Measurements from ENCODE around the gene SRCAP. TPM values are rescaled to one million over a fixed set of nuclear protein-coding genes. Genes with fewer than 3 reads are reported as not detected.
A peak's percentile ranks its signal among the peaks of the same experiment; 100 is the strongest.

SRCAP gene
- total RNA-seq, 1 donor from 2014 or later: 28.5 TPM

DNA sequence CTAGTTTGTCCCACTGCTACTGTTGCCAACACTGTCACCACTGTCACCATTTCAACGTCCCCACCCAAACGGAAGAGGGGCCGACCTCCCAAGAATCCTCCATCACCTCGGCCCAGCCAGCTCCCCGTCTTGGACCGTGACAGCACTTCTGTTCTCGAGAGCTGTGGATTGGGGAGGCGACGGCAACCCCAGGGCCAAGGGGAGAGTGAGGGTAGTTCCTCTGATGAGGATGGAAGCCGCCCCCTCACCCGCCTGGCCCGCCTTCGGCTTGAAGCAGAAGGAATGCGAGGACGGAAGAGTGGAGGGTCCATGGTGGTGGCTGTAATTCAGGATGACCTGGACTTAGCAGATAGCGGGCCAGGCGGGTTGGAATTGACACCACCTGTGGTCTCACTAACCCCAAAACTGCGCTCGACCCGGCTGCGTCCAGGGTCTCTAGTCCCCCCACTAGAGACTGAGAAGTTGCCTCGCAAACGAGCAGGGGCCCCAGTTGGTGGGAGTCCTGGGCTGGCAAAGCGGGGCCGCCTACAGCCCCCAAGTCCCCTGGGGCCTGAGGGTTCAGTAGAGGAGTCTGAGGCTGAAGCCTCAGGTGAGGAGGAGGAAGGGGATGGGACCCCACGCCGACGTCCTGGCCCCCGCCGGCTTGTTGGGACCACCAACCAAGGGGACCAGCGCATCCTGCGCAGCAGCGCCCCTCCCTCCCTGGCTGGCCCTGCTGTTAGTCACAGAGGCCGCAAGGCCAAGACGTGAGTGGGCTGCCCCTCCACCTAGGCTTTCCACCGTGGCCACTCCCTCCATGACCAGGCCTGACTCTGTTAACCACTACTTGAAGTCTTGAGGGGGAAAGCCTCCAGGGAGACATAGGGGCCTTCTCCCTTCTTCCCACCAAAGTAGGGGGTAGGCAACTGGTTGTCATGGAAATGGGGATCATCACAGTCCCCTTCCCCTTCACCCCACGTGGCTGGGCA is 40.3 kb downstream of the SRCAP start:
- no peaks in the 10 kb centered on the region for H3K9me3 ChIP-seq
- intact Hi-C loops (cut with DNase I): no loop called here

DNA sequence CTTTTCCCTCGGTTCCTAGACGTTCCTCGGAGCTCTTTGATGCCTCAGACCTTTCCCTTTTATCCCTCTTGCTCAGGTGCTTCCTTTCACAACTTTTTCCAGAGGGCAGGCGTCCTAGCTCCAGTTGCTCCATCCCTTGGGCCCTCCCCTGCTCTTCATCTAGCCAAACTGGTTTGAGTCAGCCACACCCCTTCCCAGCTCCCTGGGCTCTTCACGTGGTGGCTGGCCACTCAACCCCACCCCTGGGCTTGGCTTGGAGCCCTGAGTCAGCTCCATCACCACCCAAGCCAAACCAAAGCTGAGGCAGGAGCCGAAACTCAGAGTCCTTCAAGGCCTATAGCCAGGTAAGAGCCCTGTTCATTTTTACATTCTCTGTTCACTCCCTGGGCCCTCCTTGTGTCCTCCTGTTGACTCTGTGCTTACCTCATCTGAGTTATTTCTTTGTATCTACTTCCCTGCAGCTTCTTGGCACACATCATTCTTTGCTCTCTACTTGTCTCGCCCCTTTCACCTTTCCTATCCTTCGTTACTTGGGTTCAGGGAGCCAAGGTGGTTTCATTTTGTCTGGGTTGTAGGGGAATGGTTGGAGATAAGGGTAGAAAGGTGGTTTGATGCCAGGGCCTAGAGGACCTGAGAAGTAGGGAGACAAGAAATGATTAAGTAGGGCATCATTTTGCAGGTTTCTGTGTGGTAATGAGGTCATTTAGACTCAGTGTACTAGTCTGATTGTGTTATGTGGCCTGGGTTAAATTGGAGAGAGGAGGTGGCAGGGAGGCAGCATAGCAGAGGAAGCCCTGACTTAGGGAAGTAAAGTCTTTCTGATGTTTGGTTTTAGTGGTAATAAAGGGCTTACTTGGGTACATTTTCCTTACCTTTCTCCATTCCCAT is 41.6 kb downstream of the SRCAP start:
- Histone ChIP-seq H3K4me1 (peaks cover 22% of the 10 kb centered on the region), H3K9me3 (no peaks in the 10 kb centered on the region), H3K4me3 (peak overlapping the region in 1 of 2 donors; percentile 24), H3K27ac (peak overlapping the region; percentile 74), H3K27me3 (no peaks in the 10 kb centered on the region), H3K36me3 (peaks cover 0 to 57% of the 10 kb centered on the region in 2 donors)
- TF ChIP-seq POLR2AphosphoS5 (IDR thresholded peaks at IDR 0.05; ENCODE audit: insufficient read depth in 1 of 2, low read depth in 1 of 2) (peak; percentile 70 to 84), POLR2A (IDR thresholded peaks at IDR 0.05) (no peak)
- TF ChIP-seq, protein P1, sequence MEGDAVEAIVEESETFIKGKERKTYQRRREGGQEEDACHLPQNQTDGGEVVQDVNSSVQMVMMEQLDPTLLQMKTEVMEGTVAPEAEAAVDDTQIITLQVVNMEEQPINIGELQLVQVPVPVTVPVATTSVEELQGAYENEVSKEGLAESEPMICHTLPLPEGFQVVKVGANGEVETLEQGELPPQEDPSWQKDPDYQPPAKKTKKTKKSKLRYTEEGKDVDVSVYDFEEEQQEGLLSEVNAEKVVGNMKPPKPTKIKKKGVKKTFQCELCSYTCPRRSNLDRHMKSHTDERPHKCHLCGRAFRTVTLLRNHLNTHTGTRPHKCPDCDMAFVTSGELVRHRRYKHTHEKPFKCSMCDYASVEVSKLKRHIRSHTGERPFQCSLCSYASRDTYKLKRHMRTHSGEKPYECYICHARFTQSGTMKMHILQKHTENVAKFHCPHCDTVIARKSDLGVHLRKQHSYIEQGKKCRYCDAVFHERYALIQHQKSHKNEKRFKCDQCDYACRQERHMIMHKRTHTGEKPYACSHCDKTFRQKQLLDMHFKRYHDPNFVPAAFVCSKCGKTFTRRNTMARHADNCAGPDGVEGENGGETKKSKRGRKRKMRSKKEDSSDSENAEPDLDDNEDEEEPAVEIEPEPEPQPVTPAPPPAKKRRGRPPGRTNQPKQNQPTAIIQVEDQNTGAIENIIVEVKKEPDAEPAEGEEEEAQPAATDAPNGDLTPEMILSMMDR (IDR thresholded peaks at IDR 0.05): no peak
- intact Hi-C loops (cut with DNase I): no loop called here
- DNase-seq (ENCODE audit: extremely low spot score in 2 of 2): no peak

More for the DNA sequence above, 40.3 kb downstream of the SRCAP start:
- H3K27me3 ChIP-seq: no peaks in the 10 kb centered on the region
- H3K4me3 ChIP-seq: no peak overlapping the region
- peaks cover 22% of the 10 kb centered on the region for H3K4me1 ChIP-seq
- peaks cover 0 to 63% of the 10 kb centered on the region in 2 donors for H3K36me3 ChIP-seq
- DNase-seq (ENCODE audit: extremely low spot score in 2 of 2): no peak
- H3K27ac ChIP-seq: peak overlapping the region; percentile 74
- TF ChIP-seq, protein P1 (IDR thresholded peaks at IDR 0.05): no peak
- TF ChIP-seq POLR2A (IDR thresholded peaks at IDR 0.05) (no peak), POLR2AphosphoS5 (IDR thresholded peaks at IDR 0.05; ENCODE audit: insufficient read depth in 1 of 2, low read depth in 1 of 2) (peak in 1 of 2 donors; percentile 18)

DNA sequence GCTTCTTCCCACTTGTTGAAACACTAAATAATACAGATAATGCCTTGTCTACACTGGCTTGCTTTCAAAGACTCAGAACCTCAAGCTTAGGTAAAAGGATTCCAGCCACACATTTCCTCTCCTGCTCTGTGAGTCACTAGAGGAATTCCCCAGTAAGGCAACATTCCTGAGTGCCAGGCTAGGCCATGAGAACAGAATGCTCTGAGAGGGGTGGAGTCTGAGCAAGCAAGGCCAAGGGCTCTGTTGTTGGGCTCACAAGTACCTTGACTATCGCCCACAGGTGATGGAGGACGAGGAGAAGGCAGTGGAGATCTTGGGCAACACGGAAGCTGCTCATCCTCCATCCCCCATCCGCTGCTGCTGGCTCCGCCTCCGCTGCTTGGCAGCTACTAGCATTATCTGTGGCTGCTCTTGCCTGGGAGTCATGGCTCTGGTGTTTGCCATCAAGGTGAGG is 42.5 kb downstream of the SRCAP start:
- no peaks in the 10 kb centered on the region for H3K9me3 ChIP-seq
- H3K36me3 ChIP-seq: peaks cover 0 to 48% of the 10 kb centered on the region in 2 donors
- peaks cover 22% of the 10 kb centered on the region for H3K4me1 ChIP-seq
- DNase-seq (ENCODE audit: extremely low spot score in 2 of 2): no peak
- H3K4me3 ChIP-seq: peak overlapping the region in 1 of 2 donors; percentile 24
- intact Hi-C loops (cut with DNase I): no loop called here
- H3K27me3 ChIP-seq: no peaks in the 10 kb centered on the region
- H3K27ac ChIP-seq: peak overlapping the region; percentile 74
- TF ChIP-seq, protein P1 (IDR thresholded peaks at IDR 0.05): no peak
- peak; percentile 53 to 76 for TF ChIP-seq POLR2AphosphoS5 (IDR thresholded peaks at IDR 0.05; ENCODE audit: insufficient read depth in 1 of 2, low read depth in 1 of 2)

DNA sequence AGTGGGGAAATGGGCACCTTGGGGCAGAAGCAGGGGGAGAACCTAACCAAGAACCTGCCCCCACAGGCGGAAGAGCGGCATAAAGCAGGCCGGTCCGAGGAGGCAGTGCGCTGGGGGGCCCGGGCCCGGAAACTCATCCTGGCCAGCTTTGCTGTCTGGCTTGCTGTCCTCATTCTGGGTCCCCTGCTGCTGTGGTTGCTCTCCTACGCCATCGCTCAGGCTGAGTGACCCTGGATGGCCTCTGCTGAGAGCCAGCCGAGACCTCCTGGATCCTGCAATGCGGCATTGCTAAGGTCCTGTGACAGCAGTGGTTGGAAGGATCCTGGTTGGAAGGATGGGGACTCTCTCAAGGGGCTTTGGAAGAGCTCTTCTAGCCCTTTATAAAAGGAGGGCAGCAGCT is 44.7 kb downstream of the SRCAP start:
- H3K36me3 ChIP-seq: peaks cover 0 to 26% of the 10 kb centered on the region in 2 donors
- no peak overlapping the region for H3K4me3 ChIP-seq
- peaks cover 30% of the 10 kb centered on the region for H3K4me1 ChIP-seq
- H3K9me3 ChIP-seq: no peaks in the 10 kb centered on the region
- peak overlapping the region; percentile 42 for H3K27ac ChIP-seq
- intact Hi-C loops (cut with DNase I): no loop called here
- no peaks in the 10 kb centered on the region for H3K27me3 ChIP-seq
- TF ChIP-seq POLR2A (IDR thresholded peaks at IDR 0.05): no peak
- TF ChIP-seq, protein P1 (IDR thresholded peaks at IDR 0.05): no peak
- TF ChIP-seq POLR2AphosphoS5 (IDR thresholded peaks at IDR 0.05; ENCODE audit: insufficient read depth in 1 of 2, low read depth in 1 of 2): no peak
- no peak for DNase-seq (ENCODE audit: extremely low spot score in 2 of 2)
